K562 (cell line): Measurements from ENCODE around the gene NAA80. TPM values are rescaled to one million over a fixed set of nuclear protein-coding genes. Genes with fewer than 3 reads are reported as not detected.

Source experiments
- ARID1B ChIP-seq: fragments of 450-650 bp; IDR thresholded peaks from 2 replicates; pipeline ENCODE4 v1.6.1; 2016; ENCODE audit warnings: antibody characterized with exemption, mild to moderate bottlenecking, inconsistent platforms
- SMAD3 ChIP-seq: fragments of 450-650 bp; formaldehyde crosslinking; conservative IDR thresholded peaks from 2 replicates; pipeline ENCODE4 v1.4.0; 2020; ENCODE audit warnings: mild to moderate bottlenecking
- polyA plus RNA-seq, 8 experiments: library from polyadenylated mRNA; depleted of rRNA in 4 of 8; stranded (reverse) in 5 of 8; unstranded in 3 of 8; fragments of >200 nt; fragmentation: Nextera tagmentation in 2 of 8; fragmentation: Illumina TruSeq in 1 of 8; extraction: Ambion mirVana in 2 of 8; extraction: Trizol in 1 of 8; gene quantifications; 2 replicates each; pipeline versions ENCODE4 v1.2.1 to v1.2.3, GENCODE V29; 2011 to 2014; ENCODE audit warnings: inconsistent platforms in 1 of 8, missing spikeins in 1 of 8
- total RNA-seq, 7 experiments: library from RNA; depleted of rRNA in 6 of 7; stranded (reverse); fragments of >200 nt in 6 of 7; fragmentation: Illumina TruSeq in 2 of 7; extraction: Trizol in 2 of 7; gene quantifications; 2 replicates each; pipeline versions ENCODE4 v1.2.1 to v1.2.3, GENCODE V29; 2011 to 2021; ENCODE audit warnings: low replicate concordance in 1 of 7
- TF ChIP-seq, protein P1 (sequence below): sonication (generic); formaldehyde crosslinking; IDR thresholded peaks from 2 replicates; pipeline ENCODE4 v1.8.0; 2022; ENCODE audit warnings: mild to moderate bottlenecking, low read depth, missing genetic modification reagents
- TF ChIP-seq, protein P2 (sequence below): fragments of 450-650 bp; IDR thresholded peaks from 2 replicates; pipeline ENCODE4 v1.6.1; 2016; ENCODE audit warnings: low read depth
- TF ChIP-seq, protein P3 (sequence below): fragments of 450-650 bp; IDR thresholded peaks from 2 replicates; pipeline ENCODE4 v1.6.1; 2016; ENCODE audit warnings: mild to moderate bottlenecking, moderate library complexity

Gene NAA80
- total and polyA plus RNA-seq, 9 of the 15 experiments (the other 6 are each of a cell fraction or from before 2014, with no cell fraction given) = 0.82 to 24.0 (median 8.6) TPM

DNA sequence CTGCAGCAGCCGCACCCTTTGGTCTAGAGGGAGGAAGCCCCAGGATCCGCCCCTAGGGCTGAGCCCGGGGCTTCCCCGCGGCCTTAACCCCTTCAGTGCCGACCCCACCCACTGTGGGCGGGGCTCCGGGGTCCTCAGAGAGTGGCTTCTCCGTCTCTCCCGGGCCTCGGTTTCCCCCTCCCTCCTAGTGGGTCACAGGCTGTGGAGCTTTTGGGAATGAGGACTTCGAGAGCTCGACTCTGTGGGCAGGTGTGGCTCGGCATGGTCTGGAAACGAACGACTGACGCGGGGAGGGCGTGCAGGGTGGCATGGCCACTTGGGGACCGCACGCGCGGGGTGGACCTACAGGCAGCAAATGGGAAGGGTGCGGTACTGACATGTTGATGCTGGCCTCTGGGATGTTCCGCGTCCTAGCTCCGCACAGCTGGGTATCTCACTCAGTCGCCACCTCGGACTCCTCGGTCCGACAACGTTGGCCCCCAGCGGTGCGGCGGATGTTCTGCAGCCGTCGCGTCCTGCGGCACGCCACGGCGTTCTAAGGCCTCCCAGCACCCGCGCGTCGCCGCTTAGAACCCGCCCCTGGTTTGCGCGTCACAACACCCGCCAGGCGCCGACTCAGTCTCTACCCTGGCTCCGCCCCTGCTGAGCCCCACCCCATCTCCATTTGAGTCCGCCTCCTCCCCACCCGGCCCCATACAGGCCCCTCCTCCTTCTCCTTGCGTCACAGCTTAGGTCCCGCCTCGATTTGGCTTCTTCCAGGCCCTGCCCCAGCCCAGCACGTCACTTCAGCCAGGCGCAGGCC lies at the start of gene NAA80, which contains the start of gene HYAL3 (continued):
- TF ChIP-seq, protein P1, sequence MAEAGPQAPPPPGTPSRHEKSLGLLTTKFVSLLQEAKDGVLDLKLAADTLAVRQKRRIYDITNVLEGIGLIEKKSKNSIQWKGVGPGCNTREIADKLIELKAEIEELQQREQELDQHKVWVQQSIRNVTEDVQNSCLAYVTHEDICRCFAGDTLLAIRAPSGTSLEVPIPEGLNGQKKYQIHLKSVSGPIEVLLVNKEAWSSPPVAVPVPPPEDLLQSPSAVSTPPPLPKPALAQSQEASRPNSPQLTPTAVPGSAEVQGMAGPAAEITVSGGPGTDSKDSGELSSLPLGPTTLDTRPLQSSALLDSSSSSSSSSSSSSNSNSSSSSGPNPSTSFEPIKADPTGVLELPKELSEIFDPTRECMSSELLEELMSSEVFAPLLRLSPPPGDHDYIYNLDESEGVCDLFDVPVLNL = 0 out of 2 replicates have a peak, but pooled peaks have one; percentile 41
- TF ChIP-seq ARID1B (peak; percentile 13; the same call in 1 of the 2 replicates), SMAD3 (no peak)
- TF ChIP-seq, protein P2, sequence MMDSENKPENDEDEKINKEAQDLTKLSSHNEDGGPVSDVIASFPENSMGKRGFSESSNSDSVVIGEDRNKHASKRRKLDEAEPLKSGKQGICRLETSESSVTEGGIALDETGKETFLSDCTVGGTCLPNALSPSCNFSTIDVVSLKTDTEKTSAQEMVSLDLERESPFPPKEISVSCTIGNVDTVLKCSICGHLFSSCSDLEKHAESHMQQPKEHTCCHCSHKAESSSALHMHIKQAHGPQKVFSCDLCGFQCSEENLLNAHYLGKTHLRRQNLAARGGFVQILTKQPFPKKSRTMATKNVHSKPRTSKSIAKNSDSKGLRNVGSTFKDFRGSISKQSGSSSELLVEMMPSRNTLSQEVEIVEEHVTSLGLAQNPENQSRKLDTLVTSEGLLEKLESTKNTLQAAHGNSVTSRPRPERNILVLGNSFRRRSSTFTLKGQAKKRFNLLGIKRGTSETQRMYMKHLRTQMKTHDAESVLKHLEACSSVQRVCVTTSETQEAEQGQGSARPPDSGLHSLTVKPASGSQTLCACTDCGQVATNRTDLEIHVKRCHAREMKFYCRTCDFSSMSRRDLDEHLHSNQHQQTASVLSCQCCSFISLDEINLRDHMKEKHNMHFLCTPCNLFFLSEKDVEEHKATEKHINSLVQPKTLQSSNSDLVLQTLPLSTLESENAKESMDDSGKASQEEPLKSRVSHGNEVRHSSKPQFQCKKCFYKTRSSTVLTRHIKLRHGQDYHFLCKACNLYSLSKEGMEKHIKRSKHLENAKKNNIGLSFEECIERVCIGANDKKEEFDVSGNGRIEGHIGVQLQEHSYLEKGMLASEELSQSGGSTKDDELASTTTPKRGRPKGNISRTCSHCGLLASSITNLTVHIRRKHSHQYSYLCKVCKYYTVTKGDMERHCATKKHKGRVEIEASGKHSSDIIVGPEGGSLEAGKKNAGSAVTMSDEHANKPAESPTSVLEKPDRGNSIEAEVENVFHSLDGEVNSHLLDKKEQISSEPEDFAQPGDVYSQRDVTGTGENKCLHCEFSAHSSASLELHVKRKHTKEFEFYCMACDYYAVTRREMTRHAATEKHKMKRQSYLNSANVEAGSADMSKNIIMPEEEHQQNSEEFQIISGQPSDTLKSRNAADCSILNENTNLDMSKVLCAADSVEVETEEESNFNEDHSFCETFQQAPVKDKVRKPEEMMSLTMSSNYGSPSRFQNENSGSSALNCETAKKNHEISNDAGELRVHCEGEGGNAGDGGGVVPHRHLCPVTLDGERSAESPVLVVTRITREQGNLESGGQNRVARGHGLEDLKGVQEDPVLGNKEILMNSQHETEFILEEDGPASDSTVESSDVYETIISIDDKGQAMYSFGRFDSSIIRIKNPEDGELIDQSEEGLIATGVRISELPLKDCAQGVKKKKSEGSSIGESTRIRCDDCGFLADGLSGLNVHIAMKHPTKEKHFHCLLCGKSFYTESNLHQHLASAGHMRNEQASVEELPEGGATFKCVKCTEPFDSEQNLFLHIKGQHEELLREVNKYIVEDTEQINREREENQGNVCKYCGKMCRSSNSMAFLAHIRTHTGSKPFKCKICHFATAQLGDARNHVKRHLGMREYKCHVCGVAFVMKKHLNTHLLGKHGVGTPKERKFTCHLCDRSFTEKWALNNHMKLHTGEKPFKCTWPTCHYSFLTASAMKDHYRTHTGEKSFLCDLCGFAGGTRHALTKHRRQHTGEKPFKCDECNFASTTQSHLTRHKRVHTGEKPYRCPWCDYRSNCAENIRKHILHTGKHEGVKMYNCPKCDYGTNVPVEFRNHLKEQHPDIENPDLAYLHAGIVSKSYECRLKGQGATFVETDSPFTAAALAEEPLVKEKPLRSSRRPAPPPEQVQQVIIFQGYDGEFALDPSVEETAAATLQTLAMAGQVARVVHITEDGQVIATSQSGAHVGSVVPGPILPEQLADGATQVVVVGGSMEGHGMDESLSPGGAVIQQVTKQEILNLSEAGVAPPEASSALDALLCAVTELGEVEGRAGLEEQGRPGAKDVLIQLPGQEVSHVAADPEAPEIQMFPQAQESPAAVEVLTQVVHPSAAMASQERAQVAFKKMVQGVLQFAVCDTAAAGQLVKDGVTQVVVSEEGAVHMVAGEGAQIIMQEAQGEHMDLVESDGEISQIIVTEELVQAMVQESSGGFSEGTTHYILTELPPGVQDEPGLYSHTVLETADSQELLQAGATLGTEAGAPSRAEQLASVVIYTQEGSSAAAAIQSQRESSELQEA = no peak
- TF ChIP-seq, protein P3, sequence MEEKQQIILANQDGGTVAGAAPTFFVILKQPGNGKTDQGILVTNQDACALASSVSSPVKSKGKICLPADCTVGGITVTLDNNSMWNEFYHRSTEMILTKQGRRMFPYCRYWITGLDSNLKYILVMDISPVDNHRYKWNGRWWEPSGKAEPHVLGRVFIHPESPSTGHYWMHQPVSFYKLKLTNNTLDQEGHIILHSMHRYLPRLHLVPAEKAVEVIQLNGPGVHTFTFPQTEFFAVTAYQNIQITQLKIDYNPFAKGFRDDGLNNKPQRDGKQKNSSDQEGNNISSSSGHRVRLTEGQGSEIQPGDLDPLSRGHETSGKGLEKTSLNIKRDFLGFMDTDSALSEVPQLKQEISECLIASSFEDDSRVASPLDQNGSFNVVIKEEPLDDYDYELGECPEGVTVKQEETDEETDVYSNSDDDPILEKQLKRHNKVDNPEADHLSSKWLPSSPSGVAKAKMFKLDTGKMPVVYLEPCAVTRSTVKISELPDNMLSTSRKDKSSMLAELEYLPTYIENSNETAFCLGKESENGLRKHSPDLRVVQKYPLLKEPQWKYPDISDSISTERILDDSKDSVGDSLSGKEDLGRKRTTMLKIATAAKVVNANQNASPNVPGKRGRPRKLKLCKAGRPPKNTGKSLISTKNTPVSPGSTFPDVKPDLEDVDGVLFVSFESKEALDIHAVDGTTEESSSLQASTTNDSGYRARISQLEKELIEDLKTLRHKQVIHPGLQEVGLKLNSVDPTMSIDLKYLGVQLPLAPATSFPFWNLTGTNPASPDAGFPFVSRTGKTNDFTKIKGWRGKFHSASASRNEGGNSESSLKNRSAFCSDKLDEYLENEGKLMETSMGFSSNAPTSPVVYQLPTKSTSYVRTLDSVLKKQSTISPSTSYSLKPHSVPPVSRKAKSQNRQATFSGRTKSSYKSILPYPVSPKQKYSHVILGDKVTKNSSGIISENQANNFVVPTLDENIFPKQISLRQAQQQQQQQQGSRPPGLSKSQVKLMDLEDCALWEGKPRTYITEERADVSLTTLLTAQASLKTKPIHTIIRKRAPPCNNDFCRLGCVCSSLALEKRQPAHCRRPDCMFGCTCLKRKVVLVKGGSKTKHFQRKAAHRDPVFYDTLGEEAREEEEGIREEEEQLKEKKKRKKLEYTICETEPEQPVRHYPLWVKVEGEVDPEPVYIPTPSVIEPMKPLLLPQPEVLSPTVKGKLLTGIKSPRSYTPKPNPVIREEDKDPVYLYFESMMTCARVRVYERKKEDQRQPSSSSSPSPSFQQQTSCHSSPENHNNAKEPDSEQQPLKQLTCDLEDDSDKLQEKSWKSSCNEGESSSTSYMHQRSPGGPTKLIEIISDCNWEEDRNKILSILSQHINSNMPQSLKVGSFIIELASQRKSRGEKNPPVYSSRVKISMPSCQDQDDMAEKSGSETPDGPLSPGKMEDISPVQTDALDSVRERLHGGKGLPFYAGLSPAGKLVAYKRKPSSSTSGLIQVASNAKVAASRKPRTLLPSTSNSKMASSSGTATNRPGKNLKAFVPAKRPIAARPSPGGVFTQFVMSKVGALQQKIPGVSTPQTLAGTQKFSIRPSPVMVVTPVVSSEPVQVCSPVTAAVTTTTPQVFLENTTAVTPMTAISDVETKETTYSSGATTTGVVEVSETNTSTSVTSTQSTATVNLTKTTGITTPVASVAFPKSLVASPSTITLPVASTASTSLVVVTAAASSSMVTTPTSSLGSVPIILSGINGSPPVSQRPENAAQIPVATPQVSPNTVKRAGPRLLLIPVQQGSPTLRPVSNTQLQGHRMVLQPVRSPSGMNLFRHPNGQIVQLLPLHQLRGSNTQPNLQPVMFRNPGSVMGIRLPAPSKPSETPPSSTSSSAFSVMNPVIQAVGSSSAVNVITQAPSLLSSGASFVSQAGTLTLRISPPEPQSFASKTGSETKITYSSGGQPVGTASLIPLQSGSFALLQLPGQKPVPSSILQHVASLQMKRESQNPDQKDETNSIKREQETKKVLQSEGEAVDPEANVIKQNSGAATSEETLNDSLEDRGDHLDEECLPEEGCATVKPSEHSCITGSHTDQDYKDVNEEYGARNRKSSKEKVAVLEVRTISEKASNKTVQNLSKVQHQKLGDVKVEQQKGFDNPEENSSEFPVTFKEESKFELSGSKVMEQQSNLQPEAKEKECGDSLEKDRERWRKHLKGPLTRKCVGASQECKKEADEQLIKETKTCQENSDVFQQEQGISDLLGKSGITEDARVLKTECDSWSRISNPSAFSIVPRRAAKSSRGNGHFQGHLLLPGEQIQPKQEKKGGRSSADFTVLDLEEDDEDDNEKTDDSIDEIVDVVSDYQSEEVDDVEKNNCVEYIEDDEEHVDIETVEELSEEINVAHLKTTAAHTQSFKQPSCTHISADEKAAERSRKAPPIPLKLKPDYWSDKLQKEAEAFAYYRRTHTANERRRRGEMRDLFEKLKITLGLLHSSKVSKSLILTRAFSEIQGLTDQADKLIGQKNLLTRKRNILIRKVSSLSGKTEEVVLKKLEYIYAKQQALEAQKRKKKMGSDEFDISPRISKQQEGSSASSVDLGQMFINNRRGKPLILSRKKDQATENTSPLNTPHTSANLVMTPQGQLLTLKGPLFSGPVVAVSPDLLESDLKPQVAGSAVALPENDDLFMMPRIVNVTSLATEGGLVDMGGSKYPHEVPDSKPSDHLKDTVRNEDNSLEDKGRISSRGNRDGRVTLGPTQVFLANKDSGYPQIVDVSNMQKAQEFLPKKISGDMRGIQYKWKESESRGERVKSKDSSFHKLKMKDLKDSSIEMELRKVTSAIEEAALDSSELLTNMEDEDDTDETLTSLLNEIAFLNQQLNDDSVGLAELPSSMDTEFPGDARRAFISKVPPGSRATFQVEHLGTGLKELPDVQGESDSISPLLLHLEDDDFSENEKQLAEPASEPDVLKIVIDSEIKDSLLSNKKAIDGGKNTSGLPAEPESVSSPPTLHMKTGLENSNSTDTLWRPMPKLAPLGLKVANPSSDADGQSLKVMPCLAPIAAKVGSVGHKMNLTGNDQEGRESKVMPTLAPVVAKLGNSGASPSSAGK = no peak
